NCI-H82 (cell line): ENCODE data around the gene PRC1.

Experiments used
- DNase-seq: peaks from one replicate; lab custom pipeline; 2025; lab: John Stamatoyannopoulos, UW

Gene PRC1

GRCh38 chr15:90994417-90995311, at the start of gene PRC1:
Gene PRC1 (minus strand): TSS chr15:90994535. CDS start chr15:90994417, 118 bp downstream.
- peak; percentile 99 for DNase-seq

DNA sequence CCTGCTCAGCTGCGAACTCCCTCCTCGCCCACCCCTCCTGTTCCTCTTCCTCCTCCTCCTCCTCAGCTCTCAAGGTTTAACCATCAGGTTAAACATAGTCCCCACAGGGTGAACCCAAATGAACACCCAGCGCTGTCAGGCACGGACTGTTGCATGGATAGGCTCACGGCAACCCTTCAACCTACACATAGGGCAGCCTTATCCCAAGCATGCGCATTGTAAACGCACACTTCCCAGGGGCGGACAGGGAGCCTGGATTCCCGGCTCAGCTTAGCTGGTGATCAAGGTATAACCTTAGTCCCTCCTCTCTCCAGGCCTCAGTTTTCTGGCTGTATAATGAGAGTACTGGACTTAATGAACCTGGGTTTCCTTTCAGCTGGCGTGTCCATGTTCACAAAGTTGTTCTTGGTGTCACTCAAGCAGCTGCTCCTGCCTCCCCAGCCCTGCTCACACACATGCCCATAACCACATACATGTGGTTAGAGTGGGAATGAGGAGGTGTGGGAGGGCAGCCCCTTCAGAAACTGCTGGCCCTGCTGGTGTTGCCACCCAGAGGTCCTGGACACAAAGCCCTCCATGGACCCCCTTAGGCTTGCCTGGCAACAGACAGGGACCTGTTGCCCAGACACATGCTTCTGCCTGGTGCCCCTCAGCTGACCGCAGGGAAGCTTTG, 49.0 kb upstream of the PRC1 start:
- no peak for DNase-seq

- DNase-seq: no peak
These were observed 46.5 kb upstream of the PRC1 start for GRCh38 chr15:91040856-91041255.

DNA sequence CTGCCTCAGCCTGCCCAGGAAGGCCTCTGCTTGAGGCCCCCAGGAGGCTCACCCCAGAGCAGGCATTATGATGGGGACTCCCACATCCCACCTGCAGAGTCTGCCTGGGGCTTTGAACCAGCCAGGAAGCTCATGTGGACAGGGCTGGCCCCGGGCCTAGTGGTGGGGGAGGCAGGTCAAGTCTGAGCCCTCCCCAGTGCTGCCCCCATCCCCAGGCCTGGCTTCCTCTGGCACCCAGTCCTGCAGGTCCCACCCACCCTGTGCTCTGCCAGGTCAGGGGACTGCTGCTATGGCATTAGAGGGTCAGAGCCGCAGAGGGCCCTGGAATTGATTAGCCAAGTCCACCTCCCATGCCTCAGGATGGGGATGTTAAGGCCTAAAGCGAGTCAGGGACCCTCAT, 45.7 kb upstream of the PRC1 start:
- no peak for DNase-seq

DNA sequence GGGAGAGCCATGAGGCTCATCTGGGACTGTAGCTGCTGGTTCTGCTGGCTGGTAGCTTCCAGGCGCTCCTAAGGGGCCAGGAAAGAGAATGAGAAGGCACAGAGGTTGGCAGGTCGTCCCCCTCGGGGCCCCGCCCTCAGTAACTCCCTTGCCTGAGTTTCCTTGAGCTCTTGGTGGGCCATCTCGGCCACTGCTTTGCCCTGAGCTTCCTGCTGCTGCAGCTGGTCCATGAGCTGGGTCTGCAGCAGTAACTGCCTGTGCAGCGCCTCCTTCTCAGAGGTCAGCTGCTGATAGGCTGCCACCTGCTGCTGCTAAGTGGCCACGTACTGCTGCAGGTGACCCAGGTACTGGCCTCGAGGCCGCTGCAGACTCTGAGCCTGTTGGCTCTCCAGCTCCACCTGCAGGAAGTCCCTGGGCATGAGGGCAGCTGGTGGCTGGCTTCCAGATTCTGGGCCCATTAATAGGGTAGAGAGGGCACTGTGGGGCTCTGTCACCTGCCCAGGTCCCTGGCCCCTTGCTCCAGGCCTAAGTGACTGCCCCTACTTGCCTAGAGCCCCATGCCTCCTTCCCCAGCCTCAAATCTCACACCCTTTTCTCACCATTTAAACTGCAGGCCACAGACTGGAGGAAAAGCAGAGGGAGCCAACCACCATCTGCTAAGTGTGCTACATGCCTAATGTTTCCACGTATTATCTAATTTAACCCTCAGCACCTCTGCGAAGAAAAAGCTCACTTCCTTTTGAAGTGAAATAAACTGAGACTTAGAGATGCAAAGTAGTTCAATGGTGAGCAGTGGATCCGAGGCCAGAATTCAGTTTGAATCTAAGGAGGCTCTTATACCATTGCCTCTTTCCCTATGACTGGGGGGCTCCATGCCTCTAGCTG, 38.8 kb upstream of the PRC1 start:
- peak; percentile 68 for DNase-seq

DNA sequence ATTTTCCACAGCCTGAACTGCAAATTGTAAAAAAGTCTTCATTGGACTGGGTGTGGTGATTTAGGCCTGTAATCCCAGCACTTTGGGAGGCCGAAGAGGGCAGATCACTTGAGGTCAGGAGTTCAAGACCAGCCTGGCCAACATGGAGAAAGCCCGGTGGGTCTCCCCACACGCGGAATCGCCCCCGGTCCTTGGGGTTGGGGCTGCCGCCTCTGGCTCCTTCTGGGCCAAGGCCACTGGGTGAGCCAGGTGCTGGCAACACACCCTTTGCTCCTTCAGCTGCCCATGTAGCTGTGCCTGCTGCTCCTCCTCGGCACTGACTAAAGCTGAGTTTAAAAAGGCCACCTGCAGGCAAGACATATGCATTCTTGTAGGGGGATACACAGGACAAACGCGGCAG, 37.5 kb upstream of the PRC1 start:
- DNase-seq: no peak

- DNase-seq: no peak
These were observed 33.3 kb upstream of the PRC1 start for GRCh38 chr15:91027677-91028076.

GRCh38 chr15:91023720-91024119, 29.4 kb upstream of the PRC1 start:
- no peak for DNase-seq

- DNase-seq: no peak
These were observed 28.4 kb upstream of the PRC1 start for GRCh38 chr15:91022832-91023129.

DNA sequence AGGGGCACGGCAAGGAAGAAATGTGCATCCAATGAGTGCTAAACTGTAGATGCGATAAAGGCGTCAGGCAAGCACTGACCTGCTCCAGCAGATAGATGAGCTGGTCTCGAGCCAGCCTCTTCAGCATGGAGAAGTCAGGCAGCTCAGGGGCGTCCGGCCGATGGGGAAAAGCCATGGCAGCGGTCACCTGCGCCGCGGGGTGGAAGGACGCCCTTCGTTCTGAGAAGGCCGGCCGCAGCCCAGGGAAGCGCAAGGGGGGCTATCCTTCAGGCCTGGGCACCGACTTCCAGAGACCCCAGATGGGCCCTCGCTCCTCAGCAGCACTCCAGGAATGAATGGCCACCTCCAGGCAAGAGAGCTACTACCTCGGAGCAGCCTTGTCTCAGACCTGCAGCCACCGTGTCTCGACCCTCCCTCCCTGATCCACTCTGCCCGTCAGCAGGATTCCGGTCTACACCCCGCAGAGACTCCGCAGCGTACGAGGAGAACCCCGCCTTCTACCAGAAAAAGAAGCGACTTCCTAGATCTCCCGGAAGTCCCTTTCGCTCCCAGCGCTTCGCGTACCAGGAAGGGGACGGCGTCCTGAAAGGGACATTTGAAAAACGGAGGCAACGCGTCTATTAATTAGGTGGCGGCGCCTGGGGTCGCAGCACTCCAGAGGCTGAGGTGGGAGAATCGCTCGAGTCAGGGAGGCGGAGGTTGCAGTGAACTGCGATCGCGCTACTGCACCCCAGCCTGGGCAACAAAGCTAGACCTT, 27.9 kb upstream of the PRC1 start, which contains the start of gene VPS33B:
Gene VPS33B (minus strand): TSS at position 520 of the 757 bp plus-strand sequence. CDS start 345 bp downstream, at position 175.
- peak; percentile 95 for DNase-seq

- peak; percentile 49 for DNase-seq
These were observed 27.3 kb upstream of the PRC1 start for GRCh38 chr15:91021516-91022074.

DNA sequence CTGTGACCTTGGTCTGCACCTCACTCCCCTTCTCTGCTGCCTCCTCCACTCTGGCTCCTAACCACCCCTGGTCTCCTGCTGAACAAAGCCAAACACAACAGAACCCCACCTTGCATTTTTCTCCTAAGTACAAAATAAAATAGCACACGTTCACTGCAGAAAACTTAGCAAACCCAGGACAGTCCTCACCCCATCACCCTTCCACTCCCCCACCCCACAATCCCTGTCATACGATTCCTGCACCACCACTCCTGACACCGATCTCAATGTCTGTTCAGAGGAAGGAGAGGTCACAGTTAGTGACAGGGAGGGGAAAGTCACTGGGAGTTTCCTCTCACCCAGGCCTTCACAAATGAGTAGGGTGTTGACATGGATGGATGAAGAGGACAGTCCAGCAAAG, 23.8 kb upstream of the PRC1 start:
- DNase-seq: no peak

DNA sequence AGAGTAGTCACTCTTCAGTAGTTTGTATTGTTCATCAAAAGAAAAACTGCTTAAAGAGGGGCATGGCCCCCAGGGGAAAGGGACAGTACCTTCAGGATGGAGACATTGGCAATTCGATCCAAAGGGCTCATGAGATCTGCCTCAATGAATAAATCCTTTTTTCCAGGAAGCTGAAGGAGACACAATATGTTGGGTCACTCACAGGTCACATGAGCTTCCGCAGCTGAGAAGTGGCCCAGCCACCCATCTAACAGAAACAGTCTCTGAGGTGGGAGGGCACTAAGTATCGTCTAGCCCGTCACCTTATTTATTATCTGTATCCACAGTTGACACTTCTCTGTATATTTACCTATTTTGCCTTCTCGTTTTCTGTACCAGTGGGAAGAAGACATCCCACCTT, 23.4 kb upstream of the PRC1 start:
- DNase-seq: no peak

GRCh38 chr15:91013701-91014100, 19.4 kb upstream of the PRC1 start:
- peak; percentile 15 for DNase-seq

DNA sequence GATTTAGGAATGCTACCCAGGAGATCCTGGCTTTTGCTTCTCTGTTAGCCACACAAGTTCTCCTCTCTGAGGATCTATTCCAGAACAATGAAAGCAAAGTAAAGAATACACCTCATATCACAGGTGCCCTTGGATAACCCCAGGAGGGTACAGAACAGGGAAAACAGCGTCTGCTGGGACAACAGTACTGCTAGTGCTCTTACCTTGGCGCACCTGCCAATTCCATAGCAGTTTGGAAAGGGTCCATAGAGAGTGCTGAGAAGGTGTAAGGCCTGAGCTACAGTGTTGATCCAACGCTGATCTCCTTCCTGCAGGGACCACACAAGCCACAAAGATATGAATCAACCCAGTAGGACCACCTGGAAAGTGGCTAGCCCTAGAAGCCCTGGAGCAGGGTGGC, 12.9 kb upstream of the PRC1 start:
- no peak for DNase-seq

- no peak for DNase-seq
These were observed 6.9 kb upstream of the PRC1 start for GRCh38 chr15:91001209-91001608.

DNA sequence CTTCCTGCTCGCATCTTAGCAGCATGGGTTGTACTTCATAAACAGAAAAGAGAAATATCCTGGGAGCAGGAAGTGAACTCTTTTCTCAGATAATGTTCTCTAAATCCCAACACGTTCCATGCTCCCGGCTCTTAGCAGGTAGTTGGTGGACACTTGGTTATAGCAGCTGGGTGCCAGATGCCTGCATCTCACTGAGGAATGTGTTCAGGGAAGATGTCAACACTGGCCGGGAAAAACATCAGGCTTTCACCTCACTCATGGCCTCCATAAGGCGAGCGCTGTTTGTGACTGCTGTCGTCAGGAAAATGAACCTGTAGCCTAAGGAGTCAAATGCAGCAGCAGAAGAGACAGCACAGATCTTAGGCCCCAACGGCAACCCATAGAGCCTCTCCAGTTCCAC, 4.4 kb upstream of the PRC1 start:
- no peak for DNase-seq

DNA sequence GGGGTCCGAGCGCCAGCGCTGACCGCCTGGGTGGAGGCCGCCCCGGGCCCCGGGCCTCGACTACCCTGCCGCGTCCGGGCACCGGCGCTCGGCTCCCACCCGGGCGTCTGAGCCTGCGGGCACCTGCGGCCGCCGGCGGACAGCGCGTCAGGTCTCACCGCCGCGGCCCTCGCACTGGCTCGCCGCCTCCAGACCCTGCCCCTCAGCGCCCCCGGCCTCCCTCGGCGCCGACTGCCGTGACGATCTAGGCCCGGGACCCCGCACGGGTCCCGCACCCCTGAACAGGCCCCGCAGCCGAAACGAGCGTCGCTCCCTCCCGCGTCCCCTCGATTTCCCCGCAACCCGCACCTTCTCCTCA, 297 bp downstream of the PRC1 start:
- DNase-seq: peak; percentile 47

DNA sequence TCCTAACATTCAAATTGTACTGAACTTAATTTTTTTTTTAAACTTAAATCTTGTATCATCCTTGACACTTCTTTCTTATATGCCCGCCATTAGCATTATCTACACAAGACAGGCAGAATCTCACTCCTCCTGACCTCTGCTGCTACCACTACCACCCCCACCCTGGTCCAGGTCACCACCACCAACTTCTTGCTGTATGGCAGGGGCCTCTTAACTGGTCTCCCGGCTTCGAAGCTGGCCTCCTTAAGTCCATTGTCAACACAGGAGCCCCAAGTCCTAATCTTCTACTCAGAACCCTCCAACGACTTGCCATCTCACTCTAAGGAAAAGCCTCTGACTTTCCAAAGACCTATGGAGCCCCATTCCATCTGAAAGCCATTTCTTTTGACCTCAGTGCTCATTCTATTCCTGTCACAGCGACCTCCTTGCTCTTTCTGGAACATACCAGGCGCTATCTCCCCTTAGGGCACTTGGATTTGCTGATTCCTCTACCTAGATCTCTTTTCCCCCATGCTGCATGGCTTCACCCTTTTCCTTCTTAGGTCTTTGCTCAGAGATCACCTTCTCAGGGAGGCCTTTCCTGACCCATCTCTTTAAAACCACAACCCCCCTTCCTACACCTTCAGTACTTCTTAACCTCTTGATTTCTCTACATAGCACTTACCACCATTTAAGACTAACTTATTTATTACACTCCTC, 2.6 kb downstream of the PRC1 start:
- DNase-seq: peak; percentile 13

DNA sequence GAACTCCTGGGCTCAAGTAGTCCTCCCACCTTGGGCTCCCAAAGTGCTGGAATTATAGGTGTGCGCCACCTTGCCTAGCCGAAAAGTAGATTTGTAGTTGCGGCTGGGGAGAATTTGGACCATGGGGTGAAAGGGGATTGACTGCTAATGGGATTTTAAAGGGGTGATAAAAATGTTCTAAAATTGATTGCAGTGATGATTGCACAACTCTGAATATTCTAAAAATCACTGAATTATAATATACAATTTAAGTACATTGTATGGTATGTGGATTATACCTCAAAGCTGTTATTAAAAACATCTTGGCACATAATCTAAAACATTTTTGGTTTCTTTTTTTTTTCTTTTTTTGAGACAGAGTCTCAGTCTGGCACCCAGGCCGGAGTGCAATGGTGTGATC, 3.9 kb downstream of the PRC1 start:
- DNase-seq: no peak
